Effector memory CD8-positive, alpha-beta T cell (primary cell): ENCODE data around the gene KRTAP3-3.

Experiments used
- ATAC-seq: fragments of 150-1000 bp; cut with Tn5 transposase; replicated peaks from 2 replicates; pipeline ENCODE4 v1.10.0; 2021; ENCODE audit warnings: mild to moderate bottlenecking, moderate library complexity
- DNase-seq, 3 experiments: peaks; one replicate each; pipeline ENCODE4 v3.0.0; 2021
- H3K27ac Mint-ChIP-seq, 2 donors: one replicate each; pipeline ENCODE4 v1.8.0; 2022; ENCODE audit warnings: mild to moderate bottlenecking in 2 of 2, mixed read lengths in 2 of 2, moderate library complexity in 2 of 2
- H3K27me3 Mint-ChIP-seq, 2 donors: one replicate each; pipeline ENCODE4 v1.8.0; 2022; ENCODE audit warnings: mixed read lengths in 2 of 2
- H3K36me3 Mint-ChIP-seq: one replicate; pipeline ENCODE4 v1.8.0; 2022; ENCODE audit warnings: mild to moderate bottlenecking, moderate library complexity, mixed read lengths; ENCODE audit not compliant: insufficient read depth
- H3K4me1 Mint-ChIP-seq, 2 donors: one replicate each; pipeline ENCODE4 v1.8.0; 2022; ENCODE audit warnings: low read depth in 2 of 2, mixed read lengths in 2 of 2
- H3K4me3 Mint-ChIP-seq, 2 donors: one replicate each; pipeline ENCODE4 v1.8.0; 2022; ENCODE audit warnings: mild to moderate bottlenecking in 2 of 2, mixed read lengths in 2 of 2, moderate library complexity in 2 of 2
- H3K9me3 Mint-ChIP-seq, 2 donors: one replicate each; pipeline ENCODE4 v1.8.0; 2022; ENCODE audit warnings: mixed read lengths in 2 of 2

KRTAP3-3 gene

GRCh38 chr17:40963838-40964237, 30.1 kb downstream of the KRTAP3-3 start:
- Mint-ChIP-seq H3K4me1 (peaks cover 5% of the 10 kb centered on the region in 2 donors), H3K9me3 (no peaks in the 10 kb centered on the region)
- no peak for DNase-seq

GRCh38 chr17:40962059-40962561, 31.9 kb downstream of the KRTAP3-3 start:
- no peak overlapping the region for H3K27ac Mint-ChIP-seq
- no peak overlapping the region for H3K4me3 Mint-ChIP-seq
- peaks cover 5% of the 10 kb centered on the region in 2 donors for H3K4me1 Mint-ChIP-seq
- peaks cover 14 to 20% of the 10 kb centered on the region in 2 donors for H3K27me3 Mint-ChIP-seq
- H3K36me3 Mint-ChIP-seq: no peaks in the 10 kb centered on the region
- DNase-seq (no peak), ATAC-seq (no peak)
- no peaks in the 10 kb centered on the region for H3K9me3 Mint-ChIP-seq

More at GRCh38 chr17:40963838-40964237, 30.1 kb downstream of the KRTAP3-3 start:
- Mint-ChIP-seq H3K36me3 (no peaks in the 10 kb centered on the region), H3K27me3 (peaks cover 19 to 24% of the 10 kb centered on the region in 2 donors), H3K27ac (no peak overlapping the region), H3K4me3 (no peak overlapping the region)
- ATAC-seq: peak; percentile 72

- Mint-ChIP-seq H3K27me3 (peaks cover 18 to 21% of the 10 kb centered on the region in 2 donors), H3K9me3 (no peaks in the 10 kb centered on the region), H3K4me1 (peaks cover 5% of the 10 kb centered on the region in 2 donors), H3K27ac (no peak overlapping the region), H3K4me3 (no peak overlapping the region), H3K36me3 (no peaks in the 10 kb centered on the region)
- ATAC-seq: no peak
- DNase-seq: no peak
These were observed 32.4 kb downstream of the KRTAP3-3 start for GRCh38 chr17:40961591-40961990.

GRCh38 chr17:40960144-40960543, 33.8 kb downstream of the KRTAP3-3 start:
- peaks cover 26 to 33% of the 10 kb centered on the region in 2 donors for H3K27me3 Mint-ChIP-seq
- H3K27ac Mint-ChIP-seq: no peak overlapping the region
- ATAC-seq (no peak), DNase-seq (no peak)
- no peaks in the 10 kb centered on the region for H3K9me3 Mint-ChIP-seq
- H3K4me1 Mint-ChIP-seq: peaks cover 5% of the 10 kb centered on the region in 2 donors
- no peaks in the 10 kb centered on the region for H3K36me3 Mint-ChIP-seq
- no peak overlapping the region for H3K4me3 Mint-ChIP-seq

GRCh38 chr17:40958086-40958953, 35.6 kb downstream of the KRTAP3-3 start:
- Mint-ChIP-seq H3K4me3 (no peak overlapping the region), H3K4me1 (peaks cover 0 to 3% of the 10 kb centered on the region in 2 donors), H3K27me3 (peaks cover 44 to 45% of the 10 kb centered on the region in 2 donors), H3K9me3 (no peaks in the 10 kb centered on the region), H3K27ac (no peak overlapping the region), H3K36me3 (no peaks in the 10 kb centered on the region)
- no peak for ATAC-seq
- no peak for DNase-seq

GRCh38 chr17:40956401-40957254, 37.3 kb downstream of the KRTAP3-3 start:
- Mint-ChIP-seq H3K27me3 (peaks cover 49 to 62% of the 10 kb centered on the region in 2 donors), H3K36me3 (no peaks in the 10 kb centered on the region), H3K27ac (no peak overlapping the region), H3K4me1 (peaks cover 0 to 3% of the 10 kb centered on the region in 2 donors), H3K4me3 (no peak overlapping the region), H3K9me3 (no peaks in the 10 kb centered on the region)
- no peak for ATAC-seq
- no peak for DNase-seq

- Mint-ChIP-seq H3K36me3 (no peaks in the 10 kb centered on the region), H3K4me3 (no peak overlapping the region), H3K4me1 (no peaks in the 10 kb centered on the region), H3K27me3 (peaks cover 69 to 70% of the 10 kb centered on the region in 2 donors), H3K27ac (no peak overlapping the region), H3K9me3 (no peaks in the 10 kb centered on the region)
- DNase-seq (no peak), ATAC-seq (no peak)
These were observed 40.1 kb downstream of the KRTAP3-3 start for GRCh38 chr17:40953881-40954280.

- no peaks in the 10 kb centered on the region for H3K9me3 Mint-ChIP-seq
- ATAC-seq (no peak), DNase-seq (no peak)
- H3K4me1 Mint-ChIP-seq: no peaks in the 10 kb centered on the region
- H3K27ac Mint-ChIP-seq: no peak overlapping the region
- H3K27me3 Mint-ChIP-seq: peaks cover 75 to 81% of the 10 kb centered on the region in 2 donors
- no peaks in the 10 kb centered on the region for H3K36me3 Mint-ChIP-seq
- H3K4me3 Mint-ChIP-seq: no peak overlapping the region
These were observed 41.3 kb downstream of the KRTAP3-3 start for GRCh38 chr17:40952661-40953060.

- DNase-seq (no peak), ATAC-seq (no peak)
- H3K27me3 Mint-ChIP-seq: peaks cover 80 to 86% of the 10 kb centered on the region in 2 donors
- no peaks in the 10 kb centered on the region for H3K9me3 Mint-ChIP-seq
- no peaks in the 10 kb centered on the region for H3K4me1 Mint-ChIP-seq
- no peaks in the 10 kb centered on the region for H3K36me3 Mint-ChIP-seq
- no peak overlapping the region for H3K27ac Mint-ChIP-seq
- H3K4me3 Mint-ChIP-seq: no peak overlapping the region
These were observed 41.8 kb downstream of the KRTAP3-3 start for GRCh38 chr17:40952154-40952553.

- Mint-ChIP-seq H3K4me3 (no peak overlapping the region), H3K27me3 (peaks cover 84 to 88% of the 10 kb centered on the region in 2 donors), H3K9me3 (no peaks in the 10 kb centered on the region)
These were observed 42.8 kb downstream of the KRTAP3-3 start for GRCh38 chr17:40951011-40951622.

GRCh38 chr17:40950176-40950575, 43.8 kb downstream of the KRTAP3-3 start:
- no peak for DNase-seq
- ATAC-seq: no peak
- peaks cover 84 to 88% of the 10 kb centered on the region in 2 donors for H3K27me3 Mint-ChIP-seq
- H3K4me3 Mint-ChIP-seq: no peak overlapping the region
- H3K9me3 Mint-ChIP-seq: no peaks in the 10 kb centered on the region
- H3K4me1 Mint-ChIP-seq: no peaks in the 10 kb centered on the region
- H3K36me3 Mint-ChIP-seq: no peaks in the 10 kb centered on the region
- no peak overlapping the region for H3K27ac Mint-ChIP-seq

More at GRCh38 chr17:40951011-40951622, 42.8 kb downstream of the KRTAP3-3 start:
- no peaks in the 10 kb centered on the region for H3K4me1 Mint-ChIP-seq
- DNase-seq: no peak
- no peak overlapping the region for H3K27ac Mint-ChIP-seq
- no peak for ATAC-seq
- H3K36me3 Mint-ChIP-seq: no peaks in the 10 kb centered on the region

GRCh38 chr17:40949418-40949817, 44.5 kb downstream of the KRTAP3-3 start:
- Mint-ChIP-seq H3K36me3 (no peaks in the 10 kb centered on the region), H3K4me3 (no peak overlapping the region), H3K4me1 (no peaks in the 10 kb centered on the region), H3K27me3 (peaks cover 84 to 89% of the 10 kb centered on the region in 2 donors), H3K9me3 (no peaks in the 10 kb centered on the region), H3K27ac (no peak overlapping the region)
- ATAC-seq (no peak), DNase-seq (no peak)

- H3K4me1 Mint-ChIP-seq: no peaks in the 10 kb centered on the region
- ATAC-seq (no peak), DNase-seq (no peak)
- H3K9me3 Mint-ChIP-seq: no peaks in the 10 kb centered on the region
- no peak overlapping the region for H3K27ac Mint-ChIP-seq
- H3K27me3 Mint-ChIP-seq: peaks cover 84 to 89% of the 10 kb centered on the region in 2 donors
- no peaks in the 10 kb centered on the region for H3K36me3 Mint-ChIP-seq
- H3K4me3 Mint-ChIP-seq: no peak overlapping the region
These were observed 46.0 kb downstream of the KRTAP3-3 start for GRCh38 chr17:40947929-40948328.
